GM12892 (cell line): ENCODE results near the gene PAX6.

Experiments used
- DNase-seq: peaks from one replicate; pipeline ENCODE4 v3.0.0; 2011; ENCODE audit not compliant: insufficient read length
- FAIRE-seq: peaks from 2 replicates; lab custom pipeline; 2011; peaks lifted over from hg19 to GRCh38; lab: Jason Lieb, UNC
- POLR2A ChIP-seq: IDR thresholded peaks from 2 replicates; pipeline ENCODE4 v1.6.1; 2011; ENCODE audit warnings: low read depth, low read length, control low read depth
- POLR2AphosphoS5 ChIP-seq: IDR thresholded peaks from 2 replicates; pipeline ENCODE4 v1.6.1; 2011; ENCODE audit warnings: low read depth, low read length, control low read depth
- TAF1 ChIP-seq: IDR thresholded peaks from 2 replicates; pipeline ENCODE4 v1.6.1; 2011; ENCODE audit warnings: low read depth, mild to moderate bottlenecking, control low read depth, low read length, borderline replicate concordance

PAX6 gene

GRCh38 chr11:31805629-31806185 lies 5.4 kb downstream of the PAX6 start:
- TF ChIP-seq POLR2AphosphoS5 (no peak), TAF1 (no peak), POLR2A (no peak)
- DNase-seq (no peak), FAIRE-seq (no peak)

- FAIRE-seq: peak; percentile 46
- DNase-seq: no peak
- TF ChIP-seq TAF1: no peak
These were observed 6.0 kb downstream of the PAX6 start for GRCh38 chr11:31805037-31805628.

GRCh38 chr11:31804312-31805036 lies 6.6 kb downstream of the PAX6 start:
- TF ChIP-seq POLR2A (no peak), TAF1 (no peak), POLR2AphosphoS5 (no peak)
- FAIRE-seq: peak; percentile 72
- DNase-seq: no peak

- no peak for DNase-seq
- no peak for TF ChIP-seq POLR2AphosphoS5
- TF ChIP-seq POLR2A: no peak
- TF ChIP-seq TAF1: no peak
- peak; percentile 80 for FAIRE-seq
These were observed 7.3 kb downstream of the PAX6 start for GRCh38 chr11:31803813-31804311.

- TF ChIP-seq POLR2A: no peak
- no peak for TF ChIP-seq POLR2AphosphoS5
- TF ChIP-seq TAF1: no peak
- DNase-seq (no peak), FAIRE-seq (peak; percentile 27)
These were observed 7.9 kb downstream of the PAX6 start for GRCh38 chr11:31802990-31803812.

- TF ChIP-seq TAF1: no peak
- TF ChIP-seq POLR2AphosphoS5: no peak
- no peak for TF ChIP-seq POLR2A
- no peak for FAIRE-seq
- DNase-seq: no peak
These were observed 8.5 kb downstream of the PAX6 start for GRCh38 chr11:31802609-31802989.

- FAIRE-seq: no peak
- TF ChIP-seq POLR2A: no peak
- DNase-seq: no peak
These were observed 9.0 kb downstream of the PAX6 start for GRCh38 chr11:31802000-31802551.

- TF ChIP-seq POLR2A (no peak), TAF1 (no peak), POLR2AphosphoS5 (no peak)
- DNase-seq: no peak
- FAIRE-seq: no peak
These were observed 9.8 kb downstream of the PAX6 start for GRCh38 chr11:31801298-31801702.

- no peak for FAIRE-seq
- DNase-seq: no peak
- TF ChIP-seq TAF1 (no peak), POLR2AphosphoS5 (no peak), POLR2A (no peak)
These were observed 10.5 kb downstream of the PAX6 start for GRCh38 chr11:31800398-31801265.

GRCh38 chr11:31799435-31800397 lies 11.4 kb downstream of the PAX6 start:
- TF ChIP-seq POLR2AphosphoS5 (no peak), TAF1 (no peak), POLR2A (no peak)
- DNase-seq: no peak
- FAIRE-seq: no peak
